NCI-H2171 (cell line): ENCODE results near the gene RSL1D1.

Experiments
- DNase-seq: peaks from one replicate; lab custom pipeline; 2025; lab: John Stamatoyannopoulos, UW

The RSL1D1 gene

DNA sequence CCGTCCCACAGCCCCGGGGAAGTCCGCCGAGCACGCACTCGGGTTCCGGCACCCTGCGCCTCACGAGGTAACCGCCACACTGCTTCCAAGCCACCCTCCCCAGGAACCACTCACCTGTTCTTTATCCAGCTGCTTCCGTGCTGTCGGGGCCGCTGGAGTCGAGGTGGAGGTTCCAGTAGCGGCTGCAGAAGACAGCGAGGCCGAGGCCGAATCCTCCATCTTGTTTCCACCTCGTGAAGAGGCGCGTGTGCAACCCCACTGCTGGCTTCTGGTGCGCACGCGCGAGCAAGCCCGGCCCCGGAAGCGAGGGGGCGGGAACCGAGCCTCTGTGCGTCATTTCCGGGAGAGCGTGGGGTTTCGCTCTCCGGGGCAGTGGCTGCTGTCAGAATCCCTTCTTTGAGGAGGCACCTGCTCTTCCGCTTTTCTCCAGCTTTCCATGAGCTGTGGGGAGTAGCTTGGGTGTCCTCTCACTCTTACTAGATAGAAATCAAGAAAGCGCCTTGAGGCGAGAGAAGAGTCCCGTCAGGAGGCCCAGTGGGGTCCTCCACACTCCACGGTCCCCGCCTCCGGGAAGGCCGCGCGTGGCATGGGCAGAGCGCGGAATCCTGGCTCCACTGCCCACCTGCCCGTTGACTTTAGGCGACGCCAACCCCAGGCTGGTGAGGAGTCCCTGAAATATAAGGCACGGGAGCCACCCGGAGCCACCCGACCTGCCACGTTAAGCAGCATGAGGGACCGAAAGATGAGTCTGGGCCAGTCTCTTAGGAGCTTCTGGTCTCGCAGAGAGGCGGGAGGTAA, at the start of gene RSL1D1:
RSL1D1 (minus strand) TSS at position 249 of the 798 bp plus-strand sequence; CDS start at position 219, 30 bp downstream.
- peak; percentile 92 for DNase-seq

DNA sequence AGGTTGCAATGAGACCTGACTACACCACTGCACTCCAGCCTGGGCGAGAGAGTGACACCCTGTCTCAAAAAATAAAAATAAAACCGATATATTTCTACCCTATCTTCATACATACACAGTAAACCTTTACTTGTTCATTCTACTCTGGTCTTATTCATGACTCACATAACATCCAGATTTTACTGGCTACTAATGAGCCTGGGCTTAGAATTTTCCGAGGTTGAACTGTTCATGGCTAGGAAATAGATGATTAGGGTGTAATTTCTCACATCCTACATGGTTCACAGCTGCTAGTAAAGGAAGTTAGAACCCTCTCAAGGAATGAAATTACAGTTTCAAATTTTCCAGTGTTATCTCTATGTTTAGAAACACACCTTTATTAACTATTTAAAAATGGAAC, 49.7 kb upstream of the RSL1D1 start:
- no peak for DNase-seq

DNA sequence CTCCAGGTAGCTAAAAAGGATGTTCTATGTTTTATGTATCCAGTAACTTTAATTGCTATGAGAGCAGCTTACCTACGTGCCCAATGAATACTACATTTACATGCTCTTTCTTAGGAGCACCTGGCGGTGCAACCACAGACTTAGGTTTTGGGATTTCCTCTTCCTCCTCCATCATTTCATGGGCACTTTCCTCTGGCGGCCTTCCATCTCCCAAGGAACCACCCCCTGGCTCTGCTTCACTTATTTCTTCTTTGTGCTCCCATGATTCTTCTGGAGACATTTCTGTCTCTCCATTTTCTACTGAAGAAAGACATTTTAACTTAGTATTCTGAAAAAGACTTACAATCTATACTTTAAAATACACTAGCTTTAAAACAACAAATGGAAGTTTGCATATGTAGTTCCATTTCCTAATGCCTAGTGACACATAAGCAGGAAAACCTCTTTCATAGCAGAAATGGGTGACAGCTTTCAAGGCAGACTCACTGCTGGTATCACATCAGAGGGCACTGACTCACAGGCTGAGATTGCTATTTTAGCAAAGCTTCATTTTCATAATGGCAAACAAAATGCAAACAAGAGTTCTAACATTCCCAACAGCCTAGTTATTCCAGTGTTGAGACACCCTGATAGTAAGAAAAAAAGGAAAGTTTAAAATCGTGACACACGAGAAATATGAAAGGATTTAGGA, 45.3 kb upstream of the RSL1D1 start:
- DNase-seq, result no peak

DNA sequence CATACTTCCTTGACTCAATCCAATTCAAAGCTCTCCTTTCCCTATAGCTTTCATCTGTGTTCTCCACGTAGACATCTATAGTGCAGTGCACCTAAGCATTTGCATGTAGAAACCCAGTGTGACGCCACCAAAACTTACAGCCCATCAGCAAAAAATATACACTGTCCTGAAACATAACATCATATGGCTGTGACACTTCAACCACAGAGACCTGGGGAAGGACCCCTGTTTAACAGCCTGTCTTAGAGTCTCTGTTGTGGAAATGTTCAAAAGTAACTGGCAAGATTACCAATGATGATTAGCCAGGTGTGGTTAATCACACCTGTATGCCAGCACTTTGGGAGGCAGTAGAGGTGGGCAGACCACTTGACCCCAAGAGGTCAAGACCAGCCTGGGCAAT, 42.2 kb upstream of the RSL1D1 start:
- DNase-seq, result no peak

DNA sequence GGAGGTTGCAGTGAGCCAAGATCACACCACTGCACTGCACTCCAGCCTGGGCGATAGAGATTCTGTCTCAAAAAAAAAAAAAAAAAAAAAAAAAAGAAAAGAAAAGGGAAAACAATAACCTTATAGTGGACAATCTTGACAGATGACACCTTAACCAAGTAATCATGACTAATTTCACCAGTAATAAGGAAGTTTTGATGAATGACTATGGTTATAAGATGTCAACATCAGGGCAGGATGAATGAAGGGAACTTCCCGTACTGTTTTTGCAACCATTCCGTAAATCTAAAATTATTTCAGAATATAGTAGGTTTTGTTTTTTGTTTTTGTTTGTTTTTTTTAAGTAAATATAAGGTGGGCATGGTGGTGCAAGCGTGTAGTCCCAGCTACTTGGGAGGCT, 41.4 kb upstream of the RSL1D1 start:
- no peak for DNase-seq

DNA sequence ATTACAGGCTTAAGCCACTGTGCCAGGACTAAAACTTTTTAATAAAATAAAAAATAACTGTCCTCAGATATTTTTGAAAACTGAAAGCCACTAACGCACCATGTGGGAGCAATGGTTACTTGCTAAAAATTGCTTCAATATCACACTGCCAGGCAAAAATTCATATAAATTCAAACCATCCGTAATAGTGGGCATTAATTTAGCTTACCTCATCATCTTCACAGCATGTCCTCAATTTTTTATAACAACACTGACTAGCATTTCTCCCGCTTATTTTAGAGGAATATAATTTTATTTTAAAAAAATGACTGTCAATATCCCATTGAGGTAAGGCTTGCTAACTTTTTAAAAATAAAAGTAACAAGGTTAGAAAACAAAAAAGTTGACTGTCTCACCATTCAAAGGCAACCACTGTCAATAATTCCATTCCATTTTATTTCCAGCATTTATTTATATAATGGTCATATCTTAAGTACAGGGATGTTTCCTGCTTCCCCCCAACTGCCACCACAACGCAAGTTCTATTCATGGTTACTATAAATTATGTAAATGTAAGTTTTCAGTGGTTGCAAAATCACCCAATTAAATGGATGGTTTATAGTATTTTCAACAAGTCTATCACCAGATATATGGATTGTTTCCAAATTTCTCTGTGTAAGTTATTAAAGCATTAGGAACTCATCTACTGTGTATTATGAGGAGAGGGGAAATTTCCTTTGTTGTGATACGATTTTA, 39.1 kb upstream of the RSL1D1 start:
- no peak for DNase-seq

DNA sequence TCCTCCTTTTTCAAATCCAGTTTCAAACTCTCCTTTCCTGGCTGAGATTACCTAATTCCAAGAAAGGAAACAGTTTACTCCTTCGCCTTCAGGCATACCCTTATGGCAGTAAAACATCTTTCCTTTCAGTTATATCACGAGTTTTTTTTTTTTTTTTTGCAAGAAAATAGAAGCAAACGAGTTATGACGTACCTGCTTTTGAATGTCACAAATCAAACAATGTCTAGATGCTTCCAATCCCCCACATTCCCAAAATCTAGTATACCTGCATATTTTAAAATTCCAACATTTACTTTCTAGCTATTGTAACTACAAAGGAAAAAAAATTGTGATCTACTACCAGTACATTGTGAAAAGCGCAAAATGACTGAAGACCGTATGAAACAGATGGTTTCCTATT, 35.5 kb upstream of the RSL1D1 start:
- no peak for DNase-seq

DNA sequence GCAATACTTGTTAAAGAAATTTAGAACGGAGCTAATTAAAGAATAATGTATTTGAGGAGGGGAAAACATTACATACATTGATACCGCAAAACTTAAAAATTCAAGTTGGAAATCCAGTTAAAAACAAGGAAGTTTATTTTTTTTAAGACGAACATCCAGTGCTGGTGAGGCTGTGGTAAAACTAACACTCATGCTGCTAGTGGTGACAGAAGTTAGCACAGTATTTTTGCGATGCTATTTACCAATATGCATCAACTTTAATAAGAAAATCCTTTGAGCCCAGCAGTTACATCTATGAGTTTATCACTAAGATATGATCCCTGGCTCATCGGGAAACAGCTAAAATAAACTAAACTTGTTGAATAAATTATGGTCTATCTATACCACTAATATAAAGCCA, 32.7 kb upstream of the RSL1D1 start:
- DNase-seq, result no peak

DNA sequence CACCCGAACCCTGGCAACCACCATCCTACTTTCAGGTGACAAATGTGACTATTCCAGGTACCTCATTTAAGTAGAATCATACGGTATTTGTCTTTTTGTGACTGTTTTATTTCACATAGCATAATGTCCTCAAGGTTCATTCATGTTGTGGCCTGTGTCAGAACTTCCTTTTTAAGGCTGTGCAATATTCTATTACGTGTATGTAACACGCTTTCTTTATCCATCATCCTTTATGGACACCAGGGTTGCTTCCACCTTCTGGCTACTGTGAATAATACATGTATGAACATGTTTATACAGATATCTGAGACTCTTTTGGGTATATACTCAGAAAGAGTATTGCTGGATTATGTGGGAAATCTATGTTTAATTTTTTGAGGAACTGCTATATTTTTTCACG, 28.7 kb upstream of the RSL1D1 start:
- DNase-seq, result no peak

DNA sequence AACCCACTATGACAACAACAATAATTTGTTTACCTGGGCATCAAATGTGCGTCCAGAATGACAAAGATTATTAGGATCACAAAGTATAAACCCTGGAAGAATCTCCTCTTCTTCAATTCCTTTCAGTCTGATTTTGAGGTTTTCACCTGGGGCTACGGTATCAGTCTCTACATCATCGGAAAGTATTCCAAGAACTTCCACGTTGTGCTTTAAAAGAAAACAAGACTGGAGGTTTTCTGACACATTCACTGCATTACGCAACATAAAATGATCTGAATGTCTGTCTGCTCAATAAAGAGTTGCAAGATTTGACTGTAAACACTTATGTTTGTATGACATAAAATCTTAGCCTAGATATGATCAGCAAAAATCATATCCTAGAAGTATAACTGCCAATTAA, 26.0 kb upstream of the RSL1D1 start:
- no peak for DNase-seq

DNA sequence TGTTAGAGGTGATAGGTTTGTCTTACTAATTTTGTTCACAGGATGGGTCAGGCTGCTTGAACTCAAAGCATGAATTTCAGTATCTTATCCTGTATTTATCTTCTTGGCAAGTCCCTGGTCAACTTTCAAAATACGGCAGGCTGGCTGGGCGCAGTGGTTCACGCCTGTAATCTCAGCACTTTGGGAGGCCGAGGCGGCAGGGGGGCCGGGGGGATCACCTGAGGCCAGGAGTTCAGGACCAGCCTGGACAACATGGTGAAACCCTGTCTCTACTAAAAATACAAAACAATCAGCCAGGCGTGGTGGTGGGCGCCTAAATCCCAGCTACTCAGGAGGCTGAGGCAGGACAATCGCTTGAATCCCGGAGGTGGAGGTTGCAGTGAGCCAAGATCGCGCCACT, 25.0 kb upstream of the RSL1D1 start:
- DNase-seq, result no peak

DNA sequence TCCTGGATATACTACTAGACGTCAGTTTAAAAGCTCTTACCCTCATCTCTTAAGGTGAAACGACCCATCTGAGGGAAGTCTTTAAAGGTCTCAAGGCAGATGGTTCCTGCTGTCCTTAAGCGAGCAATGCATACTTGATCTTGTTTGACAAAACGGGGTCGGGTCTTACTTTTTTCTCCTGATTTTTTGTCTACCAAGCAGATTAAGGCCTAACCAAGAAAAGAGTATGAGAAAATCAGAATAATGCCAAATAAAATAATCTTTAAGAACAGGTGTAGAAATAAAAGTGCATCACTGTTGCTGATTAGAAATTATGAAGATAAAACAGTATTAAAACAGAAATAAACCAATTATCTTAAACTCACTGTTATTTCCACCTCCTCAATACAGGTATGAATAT, 24.4 kb upstream of the RSL1D1 start:
- no peak for DNase-seq

DNA sequence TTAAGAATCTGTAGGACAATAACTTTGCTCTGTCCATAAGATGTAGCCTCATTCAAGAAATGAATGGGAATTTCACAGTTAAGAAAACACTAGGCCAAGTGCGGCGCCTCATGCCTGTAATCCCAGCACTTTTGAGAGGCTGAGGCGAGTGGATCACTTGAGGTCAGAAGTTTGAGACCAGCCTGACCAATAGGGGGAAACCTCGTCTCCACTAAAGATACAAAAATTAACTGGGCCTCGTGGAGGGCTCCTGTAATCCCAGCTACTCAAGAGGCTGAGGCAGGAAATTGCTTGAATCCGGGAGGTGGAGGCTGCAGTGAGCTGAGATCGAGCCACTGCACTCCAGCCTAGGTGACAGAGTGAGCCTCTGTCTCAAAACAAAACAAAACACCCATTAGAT, 19.9 kb upstream of the RSL1D1 start:
- DNase-seq, result no peak

DNA sequence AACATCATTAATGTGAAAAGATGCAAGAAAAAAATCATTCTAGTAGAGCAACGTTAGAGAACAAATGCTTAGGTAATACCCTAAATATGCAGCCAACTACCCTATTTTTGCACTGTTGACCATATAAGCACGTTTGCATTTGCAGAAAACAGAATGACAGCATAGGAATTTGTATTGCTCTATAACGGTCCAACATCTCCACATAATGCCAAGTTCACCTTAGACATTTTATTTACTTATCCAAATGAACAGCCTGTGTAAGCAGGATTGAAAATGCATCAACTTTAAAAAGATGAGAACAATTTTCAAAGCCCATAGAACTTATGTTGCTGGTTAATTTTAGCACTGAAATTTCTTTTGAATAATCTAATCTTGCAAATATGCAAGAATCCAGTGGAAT, 19.1 kb upstream of the RSL1D1 start:
- no peak for DNase-seq

DNA sequence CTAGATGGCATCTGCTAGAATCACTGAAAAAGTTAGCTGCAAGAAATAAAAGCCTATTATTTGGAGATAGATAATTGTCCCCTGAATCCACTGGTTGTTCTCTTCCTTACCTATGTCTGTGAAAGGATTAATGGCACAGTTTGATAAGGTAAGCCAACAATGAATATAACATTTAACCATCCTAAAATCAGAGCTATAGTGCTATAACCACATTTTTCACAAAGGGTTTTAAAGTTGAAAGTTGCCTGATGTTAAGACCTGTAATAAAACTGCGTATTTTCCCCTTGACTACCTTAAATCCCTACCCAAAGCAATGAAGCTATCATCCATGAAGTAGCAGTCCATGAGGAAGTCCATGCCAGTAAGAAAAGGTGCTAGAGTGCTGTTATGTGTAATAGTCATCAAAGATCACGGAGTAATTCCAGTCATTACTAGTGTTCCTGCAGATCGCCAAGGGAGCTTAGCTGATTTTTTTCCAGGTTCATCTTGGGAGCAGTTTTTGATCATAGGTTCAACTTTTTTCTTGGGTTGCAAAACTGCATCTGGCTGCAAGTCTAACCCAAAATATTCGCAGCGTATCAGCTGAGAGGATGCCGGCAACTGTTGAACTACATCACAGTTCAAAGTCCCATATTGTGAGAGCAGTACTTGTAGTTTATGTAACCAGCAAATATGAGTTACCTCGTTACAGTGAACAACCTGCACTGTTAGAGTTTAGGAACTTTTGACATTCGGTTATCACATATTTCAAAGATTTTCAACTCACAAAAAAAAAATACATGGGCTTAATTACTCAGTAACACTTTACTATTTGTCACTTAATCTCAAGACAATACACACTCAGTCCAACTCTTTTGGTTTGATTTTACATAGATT, 18.2 kb upstream of the RSL1D1 start:
- DNase-seq, result no peak

DNA sequence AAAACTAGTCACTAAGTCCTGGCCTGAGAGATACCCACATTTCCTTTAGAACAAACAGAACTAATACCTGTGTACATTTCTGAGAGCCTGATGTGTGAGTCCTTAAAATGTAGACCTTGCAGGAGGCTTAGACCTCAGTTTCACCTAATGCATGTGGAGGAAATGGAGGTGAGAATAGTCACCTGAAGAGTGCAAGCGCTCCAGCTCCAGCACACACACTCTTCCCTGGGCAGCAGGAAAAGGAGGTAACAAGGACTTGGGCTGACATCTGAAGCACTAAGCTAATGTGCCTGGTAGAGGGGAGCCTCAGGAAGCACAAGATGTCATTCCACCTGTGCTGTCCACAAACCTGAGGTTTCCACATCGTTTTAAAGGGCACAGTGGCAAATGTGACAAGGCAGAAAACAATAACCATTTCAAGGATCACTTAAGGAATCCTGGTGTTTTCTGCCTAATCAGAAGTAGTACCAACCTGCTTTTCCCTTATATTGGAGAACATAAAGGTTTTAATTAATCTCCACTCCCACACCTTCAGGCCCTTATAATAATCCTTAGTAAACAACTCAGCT, 17.2 kb upstream of the RSL1D1 start:
- no peak for DNase-seq

DNA sequence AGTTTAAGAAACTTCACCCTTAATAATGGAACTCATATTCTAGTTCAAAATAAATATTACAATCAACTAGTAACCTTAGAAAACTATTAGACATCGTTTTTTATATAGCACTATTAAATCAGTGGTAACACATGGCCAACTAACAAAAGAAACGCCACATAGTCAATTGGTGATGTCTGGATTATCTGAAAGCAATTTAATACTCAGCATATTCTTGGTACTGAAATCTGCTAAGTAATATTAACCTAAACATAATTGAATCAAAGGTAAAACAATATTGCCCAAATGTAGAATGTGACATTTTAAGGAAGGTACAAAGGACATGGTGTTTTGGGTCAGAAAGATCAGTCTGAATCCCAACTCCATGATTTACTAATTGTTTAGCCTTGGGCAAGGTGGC, 11.1 kb upstream of the RSL1D1 start:
- no peak for DNase-seq

DNA sequence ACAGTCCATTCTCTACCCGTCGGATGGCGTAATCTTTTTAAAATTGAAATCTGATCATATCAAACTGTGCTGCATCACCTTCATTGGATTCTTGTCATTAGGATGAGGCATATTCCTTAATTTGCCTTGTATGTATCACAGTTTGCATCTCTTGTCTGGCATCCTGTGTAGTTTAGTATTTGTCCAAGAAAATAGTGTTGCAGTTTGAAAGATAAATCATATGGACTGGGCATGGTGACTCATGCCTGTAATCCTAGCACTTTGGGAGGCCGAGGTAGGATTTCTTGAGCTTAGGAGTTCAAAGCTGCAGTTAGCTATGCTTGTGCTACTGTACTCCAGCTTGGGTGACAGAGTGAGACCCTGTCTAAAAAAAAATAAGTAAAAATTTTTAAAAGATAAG, 5.8 kb upstream of the RSL1D1 start:
- DNase-seq, result no peak

DNA sequence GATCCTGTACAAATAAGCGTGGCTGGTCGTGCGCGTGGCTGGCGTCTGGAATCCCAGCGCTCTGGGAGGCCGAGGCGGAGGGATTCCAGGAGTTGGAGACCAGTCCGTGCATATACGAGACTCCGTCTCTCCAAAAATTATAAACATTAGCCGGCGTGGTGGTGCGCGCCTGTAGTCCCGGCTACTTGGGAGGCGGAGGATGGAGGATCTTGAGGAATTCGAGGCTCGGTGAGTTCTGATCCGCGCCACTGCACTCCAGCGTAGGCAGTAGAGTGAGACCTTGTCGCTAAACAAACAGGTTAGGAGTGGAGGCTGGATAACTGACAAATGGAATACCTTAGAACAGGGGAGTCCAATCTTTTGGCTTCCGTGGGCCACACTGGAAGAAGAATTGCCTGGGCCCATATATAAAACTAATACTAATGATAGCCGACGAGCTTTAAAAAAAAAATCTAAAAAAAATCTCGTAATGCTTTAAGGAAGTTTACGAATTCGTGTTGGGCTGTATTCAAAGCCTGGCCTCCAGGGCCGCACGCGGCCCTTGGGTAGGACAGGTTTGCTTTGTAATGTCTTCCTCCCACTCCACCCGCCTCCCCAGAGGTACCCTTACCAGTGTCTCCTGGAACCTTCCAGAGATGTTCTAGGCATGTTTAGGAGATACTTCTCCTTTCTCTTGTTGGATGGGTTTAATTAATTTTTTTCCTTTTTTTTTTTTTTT, 909 bp upstream of the RSL1D1 start:
- DNase-seq, result no peak

DNA sequence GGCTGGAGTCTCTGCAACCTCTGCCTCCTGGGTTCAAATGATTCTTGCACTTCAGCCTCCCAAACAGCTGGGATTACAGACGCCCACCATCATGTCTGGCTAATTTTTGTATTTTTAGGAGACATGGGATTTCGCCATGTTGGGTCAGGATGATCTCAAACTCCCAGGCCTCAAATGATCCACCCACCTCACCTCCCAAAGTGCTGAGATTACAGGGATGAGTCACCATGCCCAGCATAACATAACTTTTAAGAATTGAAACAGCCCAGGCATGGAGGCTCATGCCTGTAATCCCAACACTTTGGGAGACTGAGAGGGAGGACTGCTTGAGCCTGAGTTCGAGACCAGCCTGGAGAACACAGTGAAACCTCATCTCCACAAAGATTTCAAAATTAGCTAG, 2.5 kb downstream of the RSL1D1 start:
- no peak for DNase-seq

DNA sequence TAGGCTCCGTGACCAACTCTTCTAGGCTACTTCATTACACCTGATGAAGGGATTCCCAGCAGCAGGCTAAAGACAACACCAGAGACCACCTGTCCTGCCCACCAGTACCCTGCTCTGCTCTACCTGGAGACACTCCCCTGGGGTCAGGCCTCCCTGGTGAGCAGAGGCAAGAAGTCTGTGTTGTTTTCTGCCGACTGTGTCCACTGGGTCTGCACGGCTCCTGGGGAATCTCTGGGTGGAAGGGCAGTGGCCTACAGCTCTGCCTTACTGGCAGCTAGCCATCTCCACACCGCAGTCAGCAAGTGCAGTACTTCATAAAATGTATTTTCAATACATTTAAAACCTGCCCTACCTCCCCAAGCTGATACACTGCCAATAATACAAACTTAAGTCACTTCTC, 6.8 kb downstream of the RSL1D1 start:
- DNase-seq, result no peak
